Hypothalamus (tissue), 51 donors: ENCODE results near the gene BRME1.

ENCODE experiments used
- DNase-seq, 51 donors: peaks; one replicate each; lab custom pipeline; 2025; lab: John Stamatoyannopoulos, UW

BRME1 gene

DNA sequence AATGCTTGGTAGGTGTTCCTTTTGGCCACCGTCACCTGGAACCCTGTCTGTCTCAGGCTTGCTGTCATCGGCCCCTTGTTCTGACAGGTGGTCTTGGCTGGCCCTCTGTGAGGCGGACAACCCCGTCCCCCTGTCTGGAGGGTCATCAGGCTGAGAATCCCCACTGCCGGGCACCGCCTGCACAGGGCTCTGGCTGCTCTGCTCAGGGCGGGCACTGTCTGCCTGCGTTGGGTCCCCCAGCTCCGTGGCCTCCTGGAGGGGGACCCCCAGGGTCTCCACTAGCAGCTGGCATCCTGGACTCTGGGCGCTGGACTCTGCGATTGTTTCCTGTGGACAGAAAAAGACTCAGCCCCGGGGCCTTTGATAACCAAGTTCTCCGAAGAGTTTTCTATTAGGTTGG is 15.8 kb downstream of the BRME1 start:
- no peak for DNase-seq

DNA sequence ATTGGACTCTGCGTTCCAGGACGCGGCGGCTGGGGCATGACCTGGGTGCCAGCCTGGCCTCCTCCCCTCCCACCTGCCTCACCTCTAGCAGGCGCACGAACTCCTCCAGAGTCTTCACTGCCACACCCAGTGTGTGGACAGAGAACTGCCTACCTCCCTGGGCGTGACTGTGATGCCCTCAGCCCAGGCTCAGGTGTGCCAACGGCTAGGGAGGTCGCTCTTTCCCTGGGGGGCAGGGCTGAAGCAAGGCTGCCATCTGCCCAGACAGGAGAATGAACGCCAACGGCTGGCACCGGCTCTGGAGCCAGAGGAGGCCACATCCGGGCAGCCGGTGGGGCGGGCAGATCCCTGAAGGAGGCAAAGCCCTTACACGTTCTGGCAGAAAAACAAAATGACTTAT is 17.6 kb downstream of the BRME1 start:
- no peak for DNase-seq

DNA sequence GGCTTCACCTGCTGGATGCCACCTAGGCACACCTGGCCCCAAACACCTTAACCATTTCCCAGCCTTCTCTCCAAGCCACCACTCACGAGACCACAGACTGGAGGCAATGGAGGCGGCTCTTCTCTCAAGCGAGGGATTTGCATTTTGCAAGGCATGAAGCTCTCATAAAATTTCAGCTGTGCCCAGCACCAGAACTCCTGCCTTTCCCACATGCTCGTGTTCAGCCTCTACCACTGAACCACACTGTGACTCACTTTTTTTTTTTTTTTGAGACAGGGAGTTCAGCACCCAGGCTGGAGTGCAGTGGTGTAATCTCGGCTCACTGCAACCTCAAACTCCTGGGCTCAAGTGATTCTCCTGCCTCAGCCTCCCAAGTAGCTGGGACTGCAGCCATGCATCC is 18.4 kb downstream of the BRME1 start:
- no peak for DNase-seq

- no peak for DNase-seq
Measured at GRCh38 chr19:13887018-13887436, 18.9 kb downstream of the BRME1 start.

DNA sequence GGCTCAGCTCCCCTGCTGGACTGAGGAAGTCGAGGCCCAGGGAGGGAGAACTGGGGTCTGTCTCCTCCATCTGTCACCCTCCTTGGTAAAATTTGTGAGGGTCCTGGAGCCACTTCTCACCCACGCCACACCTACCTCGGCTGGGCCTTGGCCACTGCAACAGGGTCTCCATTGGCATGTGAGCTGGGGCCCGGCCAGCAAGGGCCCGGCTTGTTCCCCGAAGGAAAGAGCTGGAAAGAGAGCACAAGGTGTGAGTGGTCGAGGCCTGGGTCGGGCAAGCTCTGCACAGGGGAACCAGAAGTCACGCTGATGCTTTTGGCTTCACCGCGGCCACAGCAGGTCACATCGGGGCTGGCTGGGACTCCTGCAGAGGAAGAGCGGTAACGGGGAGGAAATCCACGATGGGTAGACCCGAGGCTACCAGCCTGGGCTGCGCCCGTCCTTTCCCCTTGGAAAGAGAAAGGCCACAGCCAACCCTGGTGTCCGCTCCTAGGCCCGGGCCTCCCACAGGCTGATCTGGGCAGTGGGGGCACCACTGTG is 20.0 kb downstream of the BRME1 start:
- DNase-seq = no peak

- DNase-seq = no peak
Measured at GRCh38 chr19:13884726-13885591, 21.0 kb downstream of the BRME1 start.

- DNase-seq = no peak
Measured at GRCh38 chr19:13883516-13884064, 22.3 kb downstream of the BRME1 start.

- DNase-seq = no peak
Measured at GRCh38 chr19:13882836-13883235, 23.1 kb downstream of the BRME1 start.

- no peak for DNase-seq
Measured at GRCh38 chr19:13882419-13882795, 23.5 kb downstream of the BRME1 start.

DNA sequence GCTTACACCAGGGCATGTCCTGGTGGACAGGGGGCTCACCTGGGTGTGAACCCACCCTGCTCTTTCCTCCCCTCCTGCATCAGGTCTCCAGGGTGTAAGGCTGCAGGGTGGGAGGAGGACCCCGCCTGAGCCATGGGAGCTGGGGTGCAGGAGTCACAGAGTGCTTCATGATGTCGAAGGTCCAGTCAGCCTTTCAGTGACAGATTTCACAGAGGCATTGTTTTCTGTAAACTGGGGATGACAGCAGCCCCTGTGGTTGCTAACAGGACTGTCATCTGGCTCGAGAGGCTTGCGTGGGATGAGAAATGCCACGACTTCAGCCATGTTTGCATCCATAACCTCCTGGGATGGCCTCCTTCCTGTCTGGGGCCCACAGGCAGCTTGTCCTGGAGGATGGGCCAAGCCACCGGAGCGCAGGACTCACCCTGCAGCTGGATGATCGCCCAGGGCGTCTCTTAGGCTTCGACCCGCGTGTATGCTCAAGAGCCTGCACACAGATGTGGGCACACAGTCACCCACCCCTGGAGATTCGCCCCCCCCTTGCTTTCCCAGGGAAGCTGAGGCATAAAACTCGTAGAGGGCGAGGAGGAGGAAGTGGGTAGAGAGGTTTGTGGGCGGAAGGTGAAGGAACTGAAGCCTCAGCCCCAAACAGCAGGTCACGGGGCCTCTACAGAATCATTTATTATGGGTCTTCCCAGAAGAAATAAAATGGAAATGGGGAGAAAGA is 24.1 kb downstream of the BRME1 start:
- DNase-seq = peak in 17 of 51 donors; percentile 10 to 35 (median 23)

GRCh38 chr19:13881251-13881691 is 24.6 kb downstream of the BRME1 start:
- DNase-seq = no peak

DNA sequence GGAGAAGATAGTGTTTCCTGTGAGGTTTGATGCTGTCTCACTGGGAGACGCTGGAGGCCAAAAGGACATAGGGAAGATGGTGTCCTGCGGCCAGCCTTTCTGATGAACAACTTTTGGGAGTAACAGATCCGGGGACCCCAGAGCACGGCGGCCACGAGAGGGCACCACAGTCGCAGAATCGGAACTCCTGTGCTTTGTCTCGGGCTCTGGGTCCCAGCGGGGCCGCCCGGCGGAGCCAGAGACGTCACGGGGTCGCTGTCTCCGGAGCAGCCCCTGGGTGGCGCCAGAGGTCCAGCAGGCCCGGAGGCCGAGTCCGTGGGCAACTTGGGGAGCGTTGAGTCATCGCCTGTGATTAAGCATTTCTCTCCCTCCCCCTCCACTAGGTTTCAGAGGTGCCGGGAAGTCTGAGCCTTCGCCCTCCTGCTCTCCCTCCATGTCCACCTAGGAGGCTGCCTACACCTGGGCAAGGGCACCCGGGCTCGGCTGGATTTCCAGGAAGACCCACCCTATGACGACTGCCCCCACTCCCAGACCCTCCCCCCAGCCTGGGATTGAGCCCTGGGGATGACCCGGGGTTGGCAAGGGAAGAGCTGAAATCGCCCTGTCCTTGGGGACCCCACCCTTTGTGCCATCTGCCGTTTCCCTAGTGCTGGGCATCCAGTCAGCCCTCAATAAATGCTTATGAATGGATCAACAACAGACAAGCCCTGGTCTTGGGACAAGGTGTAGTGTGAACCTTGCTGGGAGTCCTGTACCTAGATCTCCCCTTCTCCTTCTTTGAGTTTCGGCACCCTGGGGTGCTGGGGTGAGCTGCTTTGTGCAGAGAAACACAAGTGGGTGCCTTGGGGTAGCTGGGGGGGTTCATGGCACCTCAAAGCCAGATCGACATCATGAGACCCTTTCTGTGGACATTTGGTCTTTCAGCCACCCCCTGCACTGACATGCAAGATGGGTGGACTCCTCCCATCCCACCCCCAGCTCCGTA is 25.6 kb downstream of the BRME1 start:
- peak; percentile 36 to 99 (median 94) for DNase-seq

- DNase-seq = no peak
Measured at GRCh38 chr19:13877303-13877702, 28.6 kb downstream of the BRME1 start.

GRCh38 chr19:13876834-13877233 is 29.1 kb downstream of the BRME1 start, which contains the start of gene NANOS3:
Gene NANOS3, plus strand, starts transcription at chr19:13877134. Its CDS starts 115 bp downstream, at chr19:13877249.
- no peak for DNase-seq

GRCh38 chr19:13875824-13876223 is 30.1 kb downstream of the BRME1 start:
- DNase-seq = no peak

DNA sequence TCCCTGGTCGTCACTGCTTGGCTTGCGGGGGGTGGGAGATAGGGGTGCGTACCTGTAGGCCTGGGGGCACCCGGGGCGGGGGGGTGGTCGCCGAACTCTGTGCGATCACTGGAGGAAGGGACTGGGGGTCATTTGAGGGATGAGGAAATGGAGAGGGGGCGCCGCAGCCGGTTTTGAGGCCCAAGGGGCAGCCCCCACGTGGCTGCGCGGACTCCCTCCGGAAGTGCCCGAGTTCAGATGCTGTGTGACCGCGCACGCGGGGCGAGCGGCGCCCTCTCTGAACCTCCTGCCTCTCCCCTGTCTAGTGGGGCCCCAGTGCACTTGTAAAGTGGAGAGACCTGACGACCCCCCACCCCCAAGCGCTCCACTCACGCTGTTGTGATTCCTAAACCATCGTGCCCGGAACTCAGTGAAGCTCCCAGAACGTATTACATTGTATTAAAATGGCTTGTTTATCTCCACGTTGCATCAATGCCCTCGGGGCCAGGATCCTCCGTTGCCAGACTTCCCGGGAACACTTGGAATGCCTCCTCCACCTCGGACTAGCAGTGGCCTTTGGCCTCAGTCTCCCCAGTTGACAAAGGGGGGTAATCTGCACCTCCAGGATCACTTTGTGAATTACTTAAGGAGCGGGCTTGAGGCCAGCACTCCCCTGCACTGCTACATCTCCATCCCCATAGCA is 31.9 kb downstream of the BRME1 start:
- DNase-seq = no peak

DNA sequence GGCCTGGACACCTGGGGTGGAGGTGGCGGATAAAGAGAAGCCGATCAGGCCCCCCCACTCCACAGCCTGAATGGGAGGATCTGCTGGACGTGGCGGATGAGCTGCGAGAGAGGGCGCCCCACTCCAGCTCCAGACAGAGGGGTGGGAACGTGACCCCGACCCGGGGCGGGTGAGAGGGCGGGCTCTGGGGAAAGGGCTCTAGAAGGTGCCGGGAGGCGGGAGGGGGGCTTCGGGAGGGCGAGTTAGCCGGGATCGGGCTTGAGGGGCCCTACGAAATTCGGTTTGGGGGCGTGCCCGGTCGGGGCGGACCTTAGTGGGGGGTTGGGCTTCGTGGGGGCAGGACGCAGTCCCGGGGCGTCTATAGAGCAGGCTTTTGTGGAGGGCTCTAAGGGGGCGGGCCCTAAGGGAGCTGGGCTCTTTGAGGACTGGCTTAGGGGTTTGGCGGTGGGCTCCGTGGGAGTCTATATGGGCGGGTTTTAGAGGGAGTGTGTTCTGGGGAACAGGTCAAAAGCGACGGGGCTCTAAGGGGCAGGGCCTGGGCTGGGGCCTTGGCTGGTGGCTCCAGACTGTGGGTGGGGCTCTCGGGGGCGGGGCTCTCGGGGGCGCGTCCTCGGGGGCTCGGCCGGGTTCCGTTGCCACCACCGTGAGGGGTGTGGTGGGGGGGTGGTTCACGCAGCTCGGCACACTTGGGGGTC is 33.1 kb downstream of the BRME1 start:
- DNase-seq = peak in 1 of 51 donors; percentile 20

DNA sequence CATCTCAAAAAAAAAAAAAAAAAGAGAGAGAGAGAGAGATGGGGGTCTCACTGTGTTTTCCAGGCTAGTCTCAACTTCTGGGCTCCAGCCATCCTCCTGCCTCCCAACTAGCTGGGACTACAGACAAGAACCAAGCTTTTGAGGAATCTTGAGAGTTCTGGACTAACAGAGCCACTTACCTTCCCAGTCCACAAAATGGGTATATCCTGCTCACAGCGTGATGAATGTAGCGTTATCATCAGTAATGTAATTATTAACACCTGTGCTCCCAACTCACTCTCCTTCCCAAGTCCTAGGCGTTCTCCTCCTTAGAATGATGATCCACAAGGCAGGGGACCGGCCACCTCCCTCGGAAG is 33.6 kb downstream of the BRME1 start:
- DNase-seq = no peak

- no peak for DNase-seq
Measured at GRCh38 chr19:13870873-13871272, 35.0 kb downstream of the BRME1 start.
